Loucy (cell line): ENCODE results near the gene ANKRD63.

Experiments used
- H2AFZ ChIP-seq: fragments of 200-600 bp; sonication (generic); 2 replicates; pipeline ENCODE4 v1.6.0; 2016; ENCODE audit warnings: antibody characterized with exemption, mild to moderate bottlenecking, low read length, moderate library complexity
- H3F3A ChIP-seq: fragments of 200-600 bp; 2 replicates; pipeline ENCODE4 v1.6.0; 2016; ENCODE audit warnings: antibody characterized with exemption, low read depth, mild to moderate bottlenecking
- H3K27me3 ChIP-seq: fragments of 200-600 bp; sonication (generic); 2 replicates; pipeline ENCODE4 v1.6.1; 2014; ENCODE audit warnings: low read length, mild to moderate bottlenecking; ENCODE audit not compliant: insufficient read depth, poor library complexity, severe bottlenecking
- H3K36me3 ChIP-seq: fragments of 200-600 bp; sonication (generic); 2 replicates; pipeline ENCODE4 v1.6.1; 2016; ENCODE audit warnings: low read length; ENCODE audit not compliant: insufficient read depth
- H3K4me1 ChIP-seq: fragments of 200-600 bp; sonication (generic); 2 replicates; pipeline ENCODE4 v1.5.1; 2014; ENCODE audit warnings: low read length, mild to moderate bottlenecking; ENCODE audit not compliant: insufficient read depth, poor library complexity, severe bottlenecking
- H3K4me2 ChIP-seq: fragments of 200-600 bp; sonication (generic); 2 replicates; pipeline ENCODE4 v1.6.0; 2014; ENCODE audit warnings: antibody characterized with exemption, low read length, low read depth, mild to moderate bottlenecking; ENCODE audit not compliant: poor library complexity, severe bottlenecking
- H3K4me3 ChIP-seq: fragments of 200-600 bp; sonication (generic); 2 replicates; pipeline ENCODE4 v1.5.1; 2014; ENCODE audit warnings: low read length, mild to moderate bottlenecking, mixed read lengths; ENCODE audit not compliant: poor library complexity, severe bottlenecking
- H3K79me2 ChIP-seq: fragments of 200-600 bp; sonication (generic); 2 replicates; pipeline ENCODE4 v1.6.1; 2014; ENCODE audit warnings: low read length; ENCODE audit not compliant: insufficient read depth
- H3K9ac ChIP-seq: fragments of 200-600 bp; sonication (generic); 2 replicates; pipeline ENCODE4 v1.6.0; 2014; ENCODE audit warnings: mild to moderate bottlenecking, low read depth, low read length, moderate library complexity; ENCODE audit not compliant: poor library complexity, severe bottlenecking
- H3K9me2 ChIP-seq: fragments of 200-600 bp; sonication (generic); replicated peaks from 2 replicates; pipeline ENCODE4 v1.6.1; 2016; ENCODE audit warnings: low read depth, low read length, mixed read lengths
- H3K9me3 ChIP-seq: fragments of 200-600 bp; sonication (generic); 2 replicates; pipeline ENCODE4 v1.6.1; 2014; ENCODE audit warnings: mild to moderate bottlenecking, antibody characterized with exemption, low read length, low read depth; ENCODE audit not compliant: insufficient read depth
- H4K20me1 ChIP-seq: fragments of 200-600 bp; sonication (generic); 2 replicates; pipeline ENCODE4 v1.6.0; 2014; ENCODE audit warnings: antibody characterized with exemption, low read length, mild to moderate bottlenecking; ENCODE audit not compliant: insufficient read depth, poor library complexity, severe bottlenecking
- CTCF ChIP-seq: fragments of 200-600 bp; sonication (generic); conservative IDR thresholded peaks from 2 replicates; pipeline ENCODE4 v1.5.1; 2014; ENCODE audit warnings: mild to moderate bottlenecking, antibody characterized with exemption, low read length
- EZH2phosphoT487 ChIP-seq: fragments of 200-600 bp; IDR thresholded peaks from 2 replicates; pipeline ENCODE4 v1.6.1; 2018; ENCODE audit warnings: antibody characterized with exemption, mild to moderate bottlenecking, moderate library complexity, borderline replicate concordance

ANKRD63 gene

GRCh38 chr15:40328751-40329150 is 45.9 kb upstream of the ANKRD63 start:
- Histone ChIP-seq H3K4me3 (peak overlapping the region; percentile 81), H2AFZ (no peak overlapping the region), H3K9me3 (no peaks in the 10 kb centered on the region), H3K9me2 (no peaks in the 10 kb centered on the region), H3K4me1 (peaks cover 88% of the 10 kb centered on the region), H3F3A (0 out of 2 replicates have a peak, but pooled peaks cover 5% of the 10 kb centered on the region), H4K20me1 (peaks cover 13% of the 10 kb centered on the region), H3K27me3 (no peaks in the 10 kb centered on the region), H3K36me3 (peaks cover 3% of the 10 kb centered on the region; the same call in 1 of the 2 replicates), H3K4me2 (peak overlapping the region; percentile 84), H3K9ac (peak overlapping the region; percentile 82), H3K79me2 (peaks cover 93% of the 10 kb centered on the region)
- TF ChIP-seq EZH2phosphoT487 (no peak), CTCF (no peak)

GRCh38 chr15:40328176-40328575 is 45.3 kb upstream of the ANKRD63 start:
- Histone ChIP-seq H4K20me1 (peaks cover 13% of the 10 kb centered on the region), H3K36me3 (peaks cover 3% of the 10 kb centered on the region; the same call in 1 of the 2 replicates), H2AFZ (no peak overlapping the region), H3K79me2 (peaks cover 92% of the 10 kb centered on the region), H3K9me3 (no peaks in the 10 kb centered on the region), H3K9me2 (no peaks in the 10 kb centered on the region), H3K9ac (peak overlapping the region; percentile 82), H3K4me3 (peak overlapping the region; percentile 81), H3K4me2 (peak overlapping the region; percentile 84), H3K27me3 (no peaks in the 10 kb centered on the region), H3K4me1 (peaks cover 83% of the 10 kb centered on the region), H3F3A (0 out of 2 replicates have a peak, but pooled peaks cover 5% of the 10 kb centered on the region)
- no peak for TF ChIP-seq CTCF
- no peak for TF ChIP-seq EZH2phosphoT487

GRCh38 chr15:40327457-40327856 is 44.6 kb upstream of the ANKRD63 start:
- H3F3A ChIP-seq, result 0 out of 2 replicates have a peak, but pooled peaks cover 5% of the 10 kb centered on the region
- peak overlapping the region; percentile 84 for H3K4me2 ChIP-seq
- H3K27me3 ChIP-seq, result no peaks in the 10 kb centered on the region
- H3K4me1 ChIP-seq, result peaks cover 75% of the 10 kb centered on the region
- no peaks in the 10 kb centered on the region for H3K9me3 ChIP-seq
- no peak for TF ChIP-seq CTCF
- TF ChIP-seq EZH2phosphoT487, result no peak
- no peaks in the 10 kb centered on the region for H3K9me2 ChIP-seq
- H3K9ac ChIP-seq, result peak overlapping the region; percentile 82
- peaks cover 2% of the 10 kb centered on the region; the same call in 1 of the 2 replicates for H3K36me3 ChIP-seq
- peak overlapping the region; percentile 81 for H3K4me3 ChIP-seq
- H4K20me1 ChIP-seq, result peaks cover 13% of the 10 kb centered on the region
- H2AFZ ChIP-seq, result no peak overlapping the region
- peaks cover 85% of the 10 kb centered on the region for H3K79me2 ChIP-seq
